ENCODE data around the gene RPP14. TPM values are rescaled to one million over a fixed set of nuclear protein-coding genes. Genes with fewer than 3 reads are reported as not detected.
A peak's percentile ranks its signal among the peaks of the same experiment; 100 is the strongest.

The RPP14 gene
- total RNA-seq, 1 donor from 2014 or later: 23.3 TPM

- H3K36me3 Mint-ChIP-seq: peaks cover 8% of the 10 kb centered on the region
- TF ChIP-seq CTCF (conservative IDR thresholded peaks at IDR 0.05): no peak
- DNase-seq (ENCODE audit: extremely low spot score, unreplicated experiment): no peak
- peak overlapping the region; percentile 53 for H3K27ac Mint-ChIP-seq
- no peaks in the 10 kb centered on the region for H3K4me1 Mint-ChIP-seq (ENCODE audit: unreplicated experiment)
- H3K9me3 Mint-ChIP-seq: no peaks in the 10 kb centered on the region
- H3K4me3 Mint-ChIP-seq: no peak overlapping the region
- H3K27me3 Mint-ChIP-seq: peaks cover 5% of the 10 kb centered on the region
These were observed 9.8 kb upstream of the RPP14 start for GRCh38 chr3:58296269-58296668.

- Mint-ChIP-seq H3K4me1 (ENCODE audit: unreplicated experiment) (no peaks in the 10 kb centered on the region), H3K27ac (no peak overlapping the region), H3K36me3 (peaks cover 4% of the 10 kb centered on the region), H3K9me3 (no peaks in the 10 kb centered on the region), H3K4me3 (no peak overlapping the region), H3K27me3 (peaks cover 11% of the 10 kb centered on the region)
- DNase-seq (ENCODE audit: extremely low spot score, unreplicated experiment): no peak
- no peak for TF ChIP-seq CTCF (conservative IDR thresholded peaks at IDR 0.05)
These were observed 9.2 kb upstream of the RPP14 start for GRCh38 chr3:58296843-58297242.

- H3K27me3 Mint-ChIP-seq: peaks cover 20% of the 10 kb centered on the region
- TF ChIP-seq CTCF (conservative IDR thresholded peaks at IDR 0.05): no peak
- no peak for DNase-seq (ENCODE audit: extremely low spot score, unreplicated experiment)
- no peak overlapping the region for H3K4me3 Mint-ChIP-seq
- no peaks in the 10 kb centered on the region for H3K9me3 Mint-ChIP-seq
- no peak overlapping the region for H3K27ac Mint-ChIP-seq
- no peaks in the 10 kb centered on the region for H3K4me1 Mint-ChIP-seq (ENCODE audit: unreplicated experiment)
- H3K36me3 Mint-ChIP-seq: no peaks in the 10 kb centered on the region
These were observed 7.9 kb upstream of the RPP14 start for GRCh38 chr3:58298190-58298589.

- Mint-ChIP-seq H3K9me3 (no peaks in the 10 kb centered on the region), H3K27me3 (peaks cover 20% of the 10 kb centered on the region), H3K27ac (no peak overlapping the region), H3K4me1 (ENCODE audit: unreplicated experiment) (no peaks in the 10 kb centered on the region), H3K36me3 (no peaks in the 10 kb centered on the region), H3K4me3 (no peak overlapping the region)
- TF ChIP-seq CTCF (conservative IDR thresholded peaks at IDR 0.05): no peak
- DNase-seq (ENCODE audit: extremely low spot score, unreplicated experiment): no peak
These were observed 7.0 kb upstream of the RPP14 start for GRCh38 chr3:58299075-58299474.

- peaks cover 20% of the 10 kb centered on the region for H3K27me3 Mint-ChIP-seq
- H3K36me3 Mint-ChIP-seq: no peaks in the 10 kb centered on the region
- no peaks in the 10 kb centered on the region for H3K9me3 Mint-ChIP-seq
- TF ChIP-seq CTCF (conservative IDR thresholded peaks at IDR 0.05): peak; percentile 81
- no peak overlapping the region for H3K27ac Mint-ChIP-seq
- no peak overlapping the region for H3K4me3 Mint-ChIP-seq
- no peak for DNase-seq (ENCODE audit: extremely low spot score, unreplicated experiment)
- no peaks in the 10 kb centered on the region for H3K4me1 Mint-ChIP-seq (ENCODE audit: unreplicated experiment)
These were observed 6.1 kb upstream of the RPP14 start for GRCh38 chr3:58299839-58300516.
